HG02885 (cell line): ENCODE measurements around the gene MAD1L1.

Experiments
- ATAC-seq: cut with Tn5 transposase; IDR thresholded peaks from one replicate; pipeline ENCODE4 v1.9.1; 2021; ENCODE audit warnings: mild to moderate bottlenecking; ENCODE audit not compliant: unreplicated experiment, poor library complexity

The MAD1L1 gene

GRCh38 chr7:1810521-1810920 is 422.2 kb downstream of the MAD1L1 start:
- no peak for ATAC-seq

DNA sequence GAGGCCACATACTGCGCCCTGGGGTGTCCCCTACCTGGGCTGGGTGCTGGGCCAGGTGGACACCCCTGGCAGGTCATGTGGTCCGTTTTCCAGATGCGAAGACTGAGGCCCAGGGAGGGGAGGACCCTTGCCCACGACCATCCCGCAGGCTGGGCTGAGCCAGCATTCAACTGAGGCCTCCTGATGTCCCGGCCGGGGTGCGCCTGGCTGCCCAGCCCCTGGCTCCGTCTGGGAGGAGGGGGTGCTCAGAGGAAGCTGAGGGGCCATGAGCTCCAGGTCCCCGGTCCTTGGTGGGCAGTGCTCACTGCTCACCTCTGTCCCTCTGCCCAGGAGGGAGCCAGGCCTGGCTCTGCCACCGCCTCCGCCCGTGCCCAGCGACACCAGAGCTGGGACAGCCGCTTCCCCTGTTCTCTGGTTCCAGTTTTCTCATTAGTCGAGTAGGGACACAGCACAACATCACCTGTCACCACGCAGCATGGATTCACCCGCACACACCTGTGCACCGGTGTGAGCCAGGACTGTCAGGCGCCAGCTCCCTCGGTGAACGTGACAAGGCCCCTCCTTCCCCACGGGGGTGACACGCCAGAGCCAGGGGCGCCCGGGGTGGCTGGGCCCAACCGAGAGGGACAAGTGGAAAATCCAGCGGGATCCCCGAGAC is 423.0 kb downstream of the MAD1L1 start:
- ATAC-seq = no peak

DNA sequence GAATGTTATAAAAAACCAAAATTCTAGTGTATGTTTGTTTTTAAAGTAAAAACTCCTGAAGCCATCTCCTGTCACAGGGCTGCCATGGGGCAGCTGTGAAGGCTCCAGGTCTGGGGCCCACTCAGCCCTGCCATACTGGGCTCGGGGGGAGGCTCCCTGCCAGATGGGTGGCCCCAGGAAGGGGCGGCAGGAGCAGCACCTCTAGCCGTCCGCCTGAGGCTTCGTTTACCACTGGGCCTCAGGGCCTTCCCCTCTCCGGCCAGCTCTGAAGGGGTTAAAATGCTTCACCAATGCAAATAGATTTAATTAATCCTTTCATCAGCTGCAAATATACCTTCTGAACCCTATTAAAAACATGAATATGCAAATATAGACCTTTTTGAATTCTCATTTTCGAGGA is 423.7 kb downstream of the MAD1L1 start:
- ATAC-seq = no peak

GRCh38 chr7:1807821-1808600 is 424.7 kb downstream of the MAD1L1 start:
- no peak for ATAC-seq

- no peak for ATAC-seq
Observed at GRCh38 chr7:1806354-1806753, 426.4 kb downstream of the MAD1L1 start.

GRCh38 chr7:1804310-1804709 is 428.4 kb downstream of the MAD1L1 start:
- no peak for ATAC-seq

GRCh38 chr7:1802899-1803298 is 429.8 kb downstream of the MAD1L1 start:
- ATAC-seq = no peak

DNA sequence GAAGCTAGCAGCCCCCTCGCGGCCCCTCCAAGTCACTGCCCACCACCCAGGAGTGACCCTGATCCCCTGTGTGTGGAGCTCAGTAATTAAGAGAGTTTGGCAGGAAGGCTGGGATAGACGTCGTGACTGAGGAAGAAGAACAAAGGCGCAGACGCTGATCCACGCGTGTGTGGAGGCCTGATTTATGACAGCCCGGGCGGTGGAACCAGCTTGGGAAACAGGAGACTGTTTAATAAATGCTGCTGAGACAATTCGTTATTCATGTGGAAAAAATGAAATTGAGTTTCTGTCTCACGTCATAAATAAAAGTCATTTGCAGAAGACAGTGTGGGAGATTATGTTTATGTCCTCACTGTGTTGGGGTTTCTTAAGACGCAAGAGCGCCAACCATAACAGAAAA is 431.8 kb downstream of the MAD1L1 start:
- no peak for ATAC-seq

DNA sequence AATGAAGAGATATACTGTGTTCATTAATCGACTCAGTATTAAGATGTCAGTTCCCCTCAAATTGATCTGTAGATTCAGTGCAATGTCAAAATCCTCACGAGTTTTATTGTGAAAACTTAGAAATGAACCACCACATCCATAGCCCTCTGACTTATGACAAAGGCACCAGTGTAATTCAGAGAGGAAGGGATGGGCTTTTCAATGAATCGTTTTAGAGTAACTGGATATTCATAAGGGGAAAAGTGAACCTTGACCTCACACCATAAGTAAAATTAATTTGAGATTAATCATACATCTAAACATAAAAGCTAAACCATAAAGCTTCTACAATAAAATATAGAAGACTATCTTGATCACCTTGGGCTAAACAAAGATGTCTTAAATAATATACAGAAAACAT is 434.6 kb downstream of the MAD1L1 start:
- no peak for ATAC-seq

- ATAC-seq = no peak
Observed at GRCh38 chr7:1794888-1795542, 437.7 kb downstream of the MAD1L1 start.

GRCh38 chr7:1787681-1788235 is 445.0 kb downstream of the MAD1L1 start:
- ATAC-seq = no peak

- no peak for ATAC-seq
Observed at GRCh38 chr7:1787241-1787640, 445.5 kb downstream of the MAD1L1 start.

- ATAC-seq = no peak
Observed at GRCh38 chr7:1785839-1786238, 446.9 kb downstream of the MAD1L1 start.

- ATAC-seq = no peak
Observed at GRCh38 chr7:1781369-1781768, 451.4 kb downstream of the MAD1L1 start.

DNA sequence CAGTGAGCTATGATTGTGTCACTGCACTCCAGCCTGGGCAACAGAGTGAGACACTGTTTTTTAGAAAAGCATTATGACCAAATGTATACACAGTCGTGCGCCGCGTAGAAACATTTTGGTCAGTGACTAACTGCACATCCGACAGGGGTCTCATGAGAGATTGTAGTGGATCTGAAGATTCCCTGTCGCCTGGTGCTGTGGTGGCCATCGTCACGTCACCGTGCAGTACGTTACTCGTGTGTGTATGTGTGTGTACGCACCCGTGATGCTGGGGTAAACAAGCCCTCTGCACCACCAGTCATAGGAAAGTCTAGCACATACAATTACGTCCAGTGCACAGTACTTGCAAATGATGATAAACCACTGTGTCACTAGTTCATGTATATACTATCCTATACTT is 453.3 kb downstream of the MAD1L1 start:
- ATAC-seq = no peak

- no peak for ATAC-seq
Observed at GRCh38 chr7:1777122-1777521, 455.6 kb downstream of the MAD1L1 start.

DNA sequence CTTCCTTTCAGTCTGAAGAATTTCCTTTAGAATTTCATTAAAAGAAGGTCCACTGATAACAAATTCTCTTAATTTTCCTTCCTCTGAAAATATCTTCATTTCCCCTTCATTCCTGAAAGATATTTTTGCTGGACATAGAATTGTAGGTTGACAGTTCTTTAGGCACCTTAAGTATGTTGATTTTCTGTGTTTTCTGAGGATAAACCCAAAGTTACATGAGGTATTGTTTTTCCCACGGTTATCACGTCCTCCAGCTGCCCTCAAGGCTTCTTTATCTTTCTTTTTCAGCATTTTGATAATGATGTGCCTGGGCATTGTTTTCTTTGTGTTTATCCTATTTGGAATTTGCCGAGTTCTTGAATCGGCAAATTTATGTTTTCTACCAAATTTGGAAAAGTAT is 457.4 kb downstream of the MAD1L1 start:
- ATAC-seq = no peak

DNA sequence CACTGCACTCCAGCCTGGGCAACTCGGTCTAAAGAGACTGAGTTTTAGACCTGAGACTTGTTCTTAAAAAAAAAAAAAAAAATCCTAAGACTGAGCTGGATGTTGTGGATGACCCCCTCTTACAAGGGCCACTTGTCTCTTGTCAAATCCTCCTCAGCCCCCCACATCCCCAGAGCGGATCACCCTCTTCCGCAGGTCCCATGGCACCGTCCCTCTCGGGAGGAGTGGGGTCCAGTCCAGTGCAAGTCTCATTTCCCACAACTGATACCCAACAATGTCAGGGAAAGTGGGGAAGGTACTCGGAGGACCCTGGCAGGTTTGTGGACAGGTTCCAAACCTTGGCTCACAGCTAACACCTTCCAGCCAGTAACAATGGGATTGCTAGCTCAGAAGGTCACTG is 462.4 kb downstream of the MAD1L1 start:
- no peak for ATAC-seq

GRCh38 chr7:1769286-1770200 is 463.2 kb downstream of the MAD1L1 start:
- no peak for ATAC-seq

GRCh38 chr7:1768832-1769231 is 463.9 kb downstream of the MAD1L1 start:
- no peak for ATAC-seq
